Measurements from ENCODE around the gene MLN. TPM values are rescaled to one million over a fixed set of nuclear protein-coding genes. Genes with fewer than 3 reads are reported as not detected.

MLN gene
- total RNA-seq, 1 experiment from 2014 or later, result not detected

DNA sequence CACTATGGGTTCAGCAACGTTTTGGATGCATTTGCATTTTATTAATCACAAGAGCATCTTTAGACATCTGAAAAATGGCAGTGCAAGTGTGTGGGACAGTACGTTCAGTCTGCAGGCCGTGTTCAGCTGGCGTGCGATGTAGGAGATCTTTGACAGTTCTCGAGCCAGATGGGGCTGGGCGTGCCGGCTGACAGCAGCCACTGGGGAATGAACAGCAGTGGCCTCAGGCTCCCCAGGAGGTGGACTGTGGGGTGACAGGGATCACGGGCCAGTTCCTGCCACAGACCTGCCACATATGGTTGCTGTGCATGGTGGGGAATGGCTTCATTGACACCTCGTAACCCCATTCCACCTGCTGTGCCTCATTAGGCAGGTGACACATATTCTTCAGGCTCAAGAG is 16.4 kb upstream of the MLN start:
- no peak for DNase-seq (ENCODE audit: low read depth)
- in situ Hi-C loops (cut with HindIII; ENCODE audit: low pct_unique_long_range_greater_than_20kb, low sequenced_read_pairs), result no loop called here

- in situ Hi-C loops (cut with HindIII; ENCODE audit: low pct_unique_long_range_greater_than_20kb, low sequenced_read_pairs), result no loop called here
- DNase-seq (ENCODE audit: low read depth), result no peak
Measured at GRCh38 chr6:33819021-33819420, 15.2 kb upstream of the MLN start.

- in situ Hi-C loops (cut with HindIII; ENCODE audit: low pct_unique_long_range_greater_than_20kb, low sequenced_read_pairs), result no loop called here
Measured at GRCh38 chr6:33818293-33818692, 14.5 kb upstream of the MLN start.

DNA sequence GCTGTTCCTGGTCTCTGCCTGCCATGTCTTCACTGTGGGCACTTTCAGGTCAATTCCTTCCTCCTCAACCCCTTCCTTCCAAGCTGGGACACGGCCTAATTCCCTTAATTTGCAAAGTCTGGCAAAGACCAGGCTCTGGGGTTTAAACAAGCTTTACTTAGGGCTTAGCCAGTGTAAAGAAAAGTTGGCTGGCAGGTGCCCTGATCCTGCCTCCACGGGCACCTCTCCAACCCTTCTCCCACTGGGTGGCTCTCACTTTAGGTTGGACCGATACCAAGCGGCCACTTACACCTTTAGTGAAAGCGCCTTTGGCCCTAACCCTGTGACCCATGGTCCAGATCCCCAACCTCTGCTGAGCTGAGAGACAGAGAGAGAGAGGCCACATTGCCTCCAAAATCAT is 13.7 kb upstream of the MLN start:
- in situ Hi-C loops (cut with HindIII; ENCODE audit: low pct_unique_long_range_greater_than_20kb, low sequenced_read_pairs), result no loop called here
- DNase-seq (ENCODE audit: low read depth), result no peak

More at GRCh38 chr6:33818293-33818692, 14.5 kb upstream of the MLN start:
- no peak for DNase-seq (ENCODE audit: low read depth)

- in situ Hi-C loops (cut with HindIII; ENCODE audit: low pct_unique_long_range_greater_than_20kb, low sequenced_read_pairs), result no loop called here
- DNase-seq (ENCODE audit: low read depth), result no peak
Measured at GRCh38 chr6:33816911-33817310, 13.1 kb upstream of the MLN start.

- in situ Hi-C loops (cut with HindIII; ENCODE audit: low pct_unique_long_range_greater_than_20kb, low sequenced_read_pairs), result no loop called here
- DNase-seq (ENCODE audit: low read depth), result no peak
Measured at GRCh38 chr6:33815854-33816253, 12.1 kb upstream of the MLN start.

DNA sequence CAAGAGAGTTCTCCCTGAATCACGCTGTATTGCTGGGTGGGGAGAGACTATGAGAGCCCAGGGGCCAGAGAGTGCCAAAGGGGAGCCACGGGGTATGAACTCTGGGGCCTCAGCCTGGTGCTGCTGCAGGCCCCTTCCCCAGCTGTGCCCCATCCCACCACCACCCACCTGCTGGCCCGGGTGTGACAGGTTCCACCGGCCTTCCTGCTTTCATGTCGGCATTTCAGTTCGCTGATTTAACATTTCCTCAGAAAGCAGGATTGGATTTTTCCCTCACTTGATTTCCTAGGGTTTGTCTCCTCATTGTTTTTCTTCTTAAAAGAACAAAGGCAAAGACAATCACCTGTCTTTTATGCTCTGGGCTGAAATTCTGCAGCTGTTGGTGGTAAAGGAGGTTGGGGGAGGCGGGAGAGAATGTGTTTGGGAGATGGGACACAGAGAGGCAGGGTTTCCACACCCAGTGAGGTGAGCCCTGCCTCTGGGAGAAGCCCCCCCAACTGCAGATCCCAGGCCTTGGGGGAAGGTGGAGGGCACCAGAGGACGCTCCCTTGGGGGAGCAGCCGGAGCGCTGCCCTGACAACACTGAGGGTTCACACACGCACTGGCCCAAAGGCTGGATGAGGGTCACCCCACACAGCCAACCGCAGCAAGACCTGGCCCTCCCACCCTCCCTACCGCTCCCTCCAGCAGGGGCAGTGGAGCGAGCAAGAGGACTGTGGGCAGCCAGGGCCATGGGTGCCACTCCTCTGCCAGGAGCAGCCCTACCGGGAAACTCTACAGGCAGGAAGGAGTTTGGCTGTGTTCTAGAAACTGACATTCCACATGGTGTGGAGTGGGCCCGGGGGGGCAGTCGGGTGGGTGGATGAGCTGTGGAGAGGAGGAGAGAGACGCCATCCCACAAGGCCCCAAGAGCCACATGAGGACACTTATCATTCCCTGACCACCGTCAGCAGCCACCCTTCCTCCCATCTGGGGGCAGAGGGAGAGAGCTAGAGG is 10.5 kb upstream of the MLN start:
- in situ Hi-C loops (cut with HindIII; ENCODE audit: low pct_unique_long_range_greater_than_20kb, low sequenced_read_pairs), result no loop called here

GRCh38 chr6:33813246-33813904 is 9.6 kb upstream of the MLN start:
- in situ Hi-C loops (cut with HindIII; ENCODE audit: low pct_unique_long_range_greater_than_20kb, low sequenced_read_pairs), result no loop called here
- DNase-seq (ENCODE audit: low read depth), result no peak

More for the DNA sequence above, 10.5 kb upstream of the MLN start:
- DNase-seq (ENCODE audit: low read depth), result no peak

GRCh38 chr6:33812669-33813068 is 8.9 kb upstream of the MLN start:
- in situ Hi-C loops (cut with HindIII; ENCODE audit: low pct_unique_long_range_greater_than_20kb, low sequenced_read_pairs), result no loop called here
- DNase-seq (ENCODE audit: low read depth), result peak; percentile 48

GRCh38 chr6:33809594-33809993 is 5.8 kb upstream of the MLN start:
- DNase-seq (ENCODE audit: low read depth), result no peak
- in situ Hi-C loops (cut with HindIII; ENCODE audit: low pct_unique_long_range_greater_than_20kb, low sequenced_read_pairs), result no loop called here

- in situ Hi-C loops (cut with HindIII; ENCODE audit: low pct_unique_long_range_greater_than_20kb, low sequenced_read_pairs), result no loop called here
- DNase-seq (ENCODE audit: low read depth), result no peak
Measured at GRCh38 chr6:33808641-33809180, 4.9 kb upstream of the MLN start.

DNA sequence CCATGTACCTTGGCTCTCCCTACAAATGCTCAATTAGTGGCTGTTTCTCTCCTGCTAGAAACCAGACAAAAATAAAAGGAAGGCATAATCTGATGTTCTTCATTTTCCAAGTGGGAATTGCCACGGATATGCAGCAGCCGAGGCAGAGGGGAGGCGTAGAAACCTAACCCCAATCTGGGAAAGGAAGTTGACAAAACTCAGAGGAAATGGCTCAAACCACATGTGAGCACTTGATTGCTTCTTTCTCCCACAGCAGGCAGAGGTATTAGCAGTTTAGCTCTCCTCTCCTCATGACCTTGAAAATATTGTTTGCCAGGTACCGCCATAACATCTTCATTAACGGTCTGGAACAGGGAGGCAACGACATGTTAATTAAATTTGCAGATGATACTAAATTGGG is 3.8 kb upstream of the MLN start:
- no peak for DNase-seq (ENCODE audit: low read depth)
- in situ Hi-C loops (cut with HindIII; ENCODE audit: low pct_unique_long_range_greater_than_20kb, low sequenced_read_pairs), result no loop called here

GRCh38 chr6:33806841-33807240 is 3.0 kb upstream of the MLN start:
- in situ Hi-C loops (cut with HindIII; ENCODE audit: low pct_unique_long_range_greater_than_20kb, low sequenced_read_pairs), result no loop called here
- no peak for DNase-seq (ENCODE audit: low read depth)

GRCh38 chr6:33802186-33802958 is 1.4 kb downstream of the MLN start:
- DNase-seq (ENCODE audit: low read depth), result no peak
- in situ Hi-C loops (cut with HindIII; ENCODE audit: low pct_unique_long_range_greater_than_20kb, low sequenced_read_pairs), result no loop called here

- no peak for DNase-seq (ENCODE audit: low read depth)
- in situ Hi-C loops (cut with HindIII; ENCODE audit: low pct_unique_long_range_greater_than_20kb, low sequenced_read_pairs), result no loop called here
Measured at GRCh38 chr6:33801611-33802010, 2.2 kb downstream of the MLN start.

GRCh38 chr6:33800248-33800969 is 3.4 kb downstream of the MLN start:
- in situ Hi-C loops (cut with HindIII; ENCODE audit: low pct_unique_long_range_greater_than_20kb, low sequenced_read_pairs), result no loop called here
- no peak for DNase-seq (ENCODE audit: low read depth)

GRCh38 chr6:33799454-33800113 is 4.2 kb downstream of the MLN start:
- DNase-seq (ENCODE audit: low read depth), result no peak
- in situ Hi-C loops (cut with HindIII; ENCODE audit: low pct_unique_long_range_greater_than_20kb, low sequenced_read_pairs), result no loop called here
